HG02623 (cell line): ENCODE data around the gene YTHDF2.

Experiments
- ATAC-seq: cut with Tn5 transposase; IDR thresholded peaks from one replicate; pipeline ENCODE4 v1.9.1; 2021; ENCODE audit warnings: moderate library complexity; ENCODE audit not compliant: unreplicated experiment

YTHDF2 gene

DNA sequence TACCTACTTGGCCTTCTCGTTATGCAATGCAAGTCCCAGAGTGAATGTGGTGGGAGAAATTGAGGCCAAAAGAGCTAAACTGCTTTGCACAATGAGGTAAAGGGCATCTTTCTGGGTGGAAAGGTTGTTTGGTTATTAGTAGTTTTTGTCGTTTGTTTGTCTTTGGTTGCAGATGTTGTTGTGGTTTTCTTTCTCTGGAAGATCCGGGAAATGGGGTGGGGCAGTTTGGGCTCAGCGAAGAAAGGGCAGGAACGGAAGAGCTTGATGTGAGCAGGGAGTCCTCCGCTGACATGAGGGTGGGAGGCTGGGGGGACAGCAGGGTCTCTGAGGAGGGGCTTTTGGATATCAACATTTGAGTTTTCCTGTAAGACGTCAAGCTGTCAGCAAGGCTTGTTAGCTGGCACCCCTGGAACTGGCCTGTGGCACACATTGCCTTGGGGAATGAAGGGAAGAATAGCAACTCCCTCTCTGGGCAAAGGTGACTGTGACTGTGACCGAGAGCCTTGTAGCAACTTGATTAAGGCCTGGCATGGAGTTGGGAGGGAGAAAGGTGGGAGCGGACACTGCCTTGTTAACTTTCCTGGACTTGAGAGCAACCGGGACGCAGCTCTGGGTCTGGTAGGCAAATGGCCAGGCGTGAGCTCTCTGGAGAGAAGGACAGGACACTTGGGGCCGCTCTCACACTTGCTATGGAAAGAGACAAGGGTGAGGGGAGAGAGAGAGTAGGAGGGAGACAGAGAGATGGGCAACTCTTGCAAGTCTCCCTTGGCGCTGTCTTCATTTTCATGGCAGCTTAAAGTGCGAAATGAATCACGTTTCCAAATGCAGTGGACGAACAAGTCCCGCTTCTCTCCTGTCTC, 59.8 kb downstream of the YTHDF2 start:
- no peak for ATAC-seq

DNA sequence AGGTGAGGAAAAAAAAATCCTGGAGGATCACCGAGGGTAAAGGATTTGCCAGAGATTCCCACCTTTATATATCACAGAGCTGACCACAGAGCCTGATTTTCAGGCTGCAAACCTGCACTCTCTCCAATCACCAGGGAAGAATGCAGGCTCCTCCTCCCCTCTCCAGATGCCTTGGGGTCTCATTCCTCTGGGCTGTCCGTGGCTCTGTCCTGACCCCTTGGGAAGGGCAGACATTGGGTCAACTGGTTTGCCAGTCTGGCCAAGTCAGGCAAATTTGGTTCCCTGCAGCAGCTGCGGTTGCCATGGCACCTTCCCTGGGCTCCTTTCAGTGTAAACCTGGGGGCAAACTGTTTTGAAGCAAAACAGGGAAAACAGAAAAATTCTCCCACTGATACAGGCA, 63.6 kb downstream of the YTHDF2 start:
- no peak for ATAC-seq

DNA sequence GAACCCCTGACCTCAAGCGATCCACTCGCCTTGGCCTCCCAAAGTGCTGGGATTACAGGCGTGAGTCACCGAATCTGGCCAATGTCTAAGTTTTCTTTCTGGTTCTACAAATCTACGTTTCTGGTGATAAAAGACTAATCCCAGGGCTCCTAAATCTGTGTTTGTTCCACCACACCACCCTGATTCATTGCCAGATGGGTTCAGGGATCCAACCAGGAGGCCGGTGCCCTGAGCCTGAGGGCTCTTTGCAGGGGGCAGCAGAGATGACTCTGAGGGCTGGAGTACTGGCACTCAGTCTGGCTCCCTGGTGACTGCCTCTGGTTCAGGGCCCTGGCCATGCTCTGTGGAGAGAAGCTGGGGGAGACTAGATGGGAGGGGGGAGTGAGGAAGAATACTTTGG, 64.7 kb downstream of the YTHDF2 start:
- no peak for ATAC-seq

DNA sequence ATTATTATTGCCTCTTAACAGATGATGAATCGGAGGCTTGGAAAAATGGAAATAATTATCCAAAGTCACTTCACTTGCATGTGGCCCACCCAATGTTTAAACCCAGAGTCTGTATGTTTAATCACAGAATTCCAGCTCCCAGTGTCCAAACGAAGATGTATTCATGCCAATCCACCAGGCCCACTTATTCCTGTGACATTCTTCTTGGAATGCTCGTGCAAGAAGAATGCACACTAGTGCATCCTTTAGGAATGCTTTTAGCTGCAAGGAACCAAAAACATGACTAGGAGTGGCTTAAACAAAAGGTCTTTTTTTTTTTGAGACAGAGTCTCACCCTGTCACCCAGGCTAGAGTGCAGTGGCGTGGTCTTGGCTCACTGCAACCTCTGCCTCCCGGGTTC, 66.3 kb downstream of the YTHDF2 start:
- no peak for ATAC-seq

DNA sequence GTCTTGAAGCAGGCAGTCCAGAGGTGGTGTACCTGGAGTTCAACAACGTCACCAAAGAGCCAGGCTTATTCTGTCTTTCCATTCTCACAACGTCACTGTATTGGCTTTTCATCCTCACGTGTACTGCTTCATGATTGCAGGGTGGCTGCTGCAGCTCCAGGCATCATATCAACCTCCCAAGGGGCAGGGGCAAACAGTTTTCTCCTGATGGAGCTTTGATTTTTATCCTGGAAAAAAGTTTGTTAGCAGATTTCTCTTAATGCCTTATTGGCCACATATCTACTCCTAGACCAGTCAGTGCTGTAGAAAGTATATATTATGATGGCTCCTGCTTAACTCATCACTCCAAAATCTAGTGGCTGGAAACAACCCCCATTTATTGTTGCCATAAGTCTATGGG, 66.9 kb downstream of the YTHDF2 start:
- no peak for ATAC-seq

DNA sequence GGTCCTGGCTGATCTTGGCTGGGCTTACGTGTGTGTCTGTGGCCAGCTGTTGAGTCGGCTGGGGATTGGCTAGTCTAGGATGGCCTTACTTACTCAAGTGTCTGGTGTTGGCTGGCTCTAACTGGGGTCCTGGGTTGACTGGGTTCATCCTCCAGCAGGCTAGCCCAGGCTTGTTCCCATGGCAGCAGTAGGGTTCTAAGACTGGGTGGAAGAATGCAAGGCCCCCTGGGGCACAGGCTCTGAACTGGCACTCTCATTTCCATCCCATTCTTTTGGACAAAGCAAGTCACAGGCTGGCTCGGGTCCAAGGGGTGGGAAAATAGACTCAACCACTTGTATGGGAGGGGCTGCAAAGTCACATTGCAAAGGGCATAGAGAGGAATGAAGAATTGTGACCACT, 67.3 kb downstream of the YTHDF2 start:
- ATAC-seq: no peak

DNA sequence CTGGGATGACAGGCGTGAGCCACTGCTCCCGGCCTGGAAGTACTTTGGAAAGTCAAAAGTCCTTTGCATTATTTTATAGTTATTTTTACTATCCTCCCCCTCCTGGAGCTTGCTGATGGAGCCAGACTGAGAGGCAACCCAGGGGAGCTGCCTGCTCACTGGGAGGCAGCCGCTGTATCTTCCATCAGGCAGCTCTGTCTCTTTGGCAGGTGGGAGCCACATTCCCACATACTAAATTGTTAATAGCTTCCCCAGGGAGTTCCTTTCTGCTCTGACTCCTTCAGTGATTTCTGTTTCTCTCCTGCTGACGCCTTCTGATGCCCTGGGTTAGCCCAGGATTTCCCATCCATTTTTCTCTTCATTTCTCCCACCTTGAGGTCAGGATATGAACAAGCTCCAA, 70.3 kb downstream of the YTHDF2 start:
- no peak for ATAC-seq

DNA sequence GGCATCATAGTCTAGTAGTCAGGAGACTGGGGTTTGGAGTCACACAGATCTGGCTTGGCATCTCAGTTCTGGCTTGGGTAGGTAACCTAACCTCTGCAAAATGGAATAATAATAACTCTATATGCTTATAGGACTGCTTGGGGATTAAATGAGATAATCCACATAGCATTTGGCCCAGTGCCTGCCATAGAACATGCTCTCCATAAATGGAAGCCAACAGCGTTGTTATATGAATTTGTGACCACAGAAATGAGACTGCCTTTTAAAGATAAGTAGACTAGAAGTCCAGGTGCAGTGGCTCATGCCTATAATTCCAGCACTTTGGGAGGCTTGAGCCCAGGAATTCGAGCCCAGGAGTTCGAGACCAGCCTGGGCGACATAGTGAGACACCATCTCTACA, 71.2 kb downstream of the YTHDF2 start:
- ATAC-seq: no peak

DNA sequence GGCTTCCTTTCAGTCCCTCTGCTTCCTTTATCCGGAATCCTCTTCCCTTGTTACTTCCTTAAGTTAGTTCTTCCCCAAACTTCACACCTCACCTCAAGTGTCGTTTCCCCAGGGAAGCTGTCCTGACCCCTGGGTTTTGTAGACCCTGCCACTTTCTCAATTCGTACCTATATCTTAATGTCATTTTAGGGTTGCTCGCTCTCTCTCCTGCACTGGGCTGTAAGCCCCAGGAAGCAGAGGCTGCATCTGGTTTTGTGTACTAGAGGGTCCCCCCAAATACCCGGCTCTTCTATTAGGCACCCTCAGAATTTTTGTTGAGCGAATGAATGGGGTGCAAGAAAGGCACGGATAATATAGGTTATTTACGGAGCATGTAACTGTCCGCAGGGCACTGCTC, 74.6 kb downstream of the YTHDF2 start:
- ATAC-seq: no peak

DNA sequence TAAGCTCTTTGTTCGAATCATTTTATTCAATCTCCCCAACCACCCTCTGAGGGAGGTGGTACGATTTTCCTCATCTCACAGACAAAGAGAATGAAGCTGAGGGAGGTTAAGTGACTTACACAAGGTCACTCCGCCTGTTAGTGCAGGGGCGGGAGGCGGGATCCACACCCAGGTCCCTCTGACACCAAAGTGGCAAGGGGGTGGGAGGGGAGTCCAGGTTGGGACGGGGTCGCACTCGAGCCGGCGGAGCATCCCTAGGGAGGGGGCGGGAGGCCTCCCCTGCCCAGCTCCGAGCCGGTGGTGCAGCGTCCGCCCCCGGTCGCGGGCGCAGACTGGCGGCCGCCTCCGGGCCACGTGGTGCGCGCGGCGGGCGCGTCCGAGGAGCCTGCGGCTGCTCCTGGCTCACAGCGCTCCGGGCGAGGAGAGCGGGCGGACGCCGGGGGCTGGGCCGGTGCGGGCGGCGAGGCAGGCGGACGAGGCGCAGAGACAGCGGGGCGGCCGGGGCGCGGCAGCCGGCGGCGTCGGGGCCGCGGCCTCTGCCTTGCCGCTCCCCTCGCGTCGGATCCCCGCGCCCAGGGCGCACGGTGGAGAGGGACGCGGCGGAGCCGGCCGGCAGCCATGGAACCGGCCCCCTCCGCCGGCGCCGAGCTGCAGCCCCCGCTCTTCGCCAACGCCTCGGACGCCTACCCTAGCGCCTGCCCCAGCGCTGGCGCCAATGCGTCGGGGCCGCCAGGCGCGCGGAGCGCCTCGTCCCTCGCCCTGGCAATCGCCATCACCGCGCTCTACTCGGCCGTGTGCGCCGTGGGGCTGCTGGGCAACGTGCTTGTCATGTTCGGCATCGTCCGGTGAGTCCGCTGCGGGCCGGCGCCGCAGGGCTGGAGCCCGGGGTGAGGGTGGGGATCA, 75.3 kb downstream of the YTHDF2 start, which contains the start of gene OPRD1:
OPRD1 (plus strand) TSS at position 405 of the 903 bp plus-strand sequence; CDS start at position 619, 214 bp downstream.
- ATAC-seq: no peak

DNA sequence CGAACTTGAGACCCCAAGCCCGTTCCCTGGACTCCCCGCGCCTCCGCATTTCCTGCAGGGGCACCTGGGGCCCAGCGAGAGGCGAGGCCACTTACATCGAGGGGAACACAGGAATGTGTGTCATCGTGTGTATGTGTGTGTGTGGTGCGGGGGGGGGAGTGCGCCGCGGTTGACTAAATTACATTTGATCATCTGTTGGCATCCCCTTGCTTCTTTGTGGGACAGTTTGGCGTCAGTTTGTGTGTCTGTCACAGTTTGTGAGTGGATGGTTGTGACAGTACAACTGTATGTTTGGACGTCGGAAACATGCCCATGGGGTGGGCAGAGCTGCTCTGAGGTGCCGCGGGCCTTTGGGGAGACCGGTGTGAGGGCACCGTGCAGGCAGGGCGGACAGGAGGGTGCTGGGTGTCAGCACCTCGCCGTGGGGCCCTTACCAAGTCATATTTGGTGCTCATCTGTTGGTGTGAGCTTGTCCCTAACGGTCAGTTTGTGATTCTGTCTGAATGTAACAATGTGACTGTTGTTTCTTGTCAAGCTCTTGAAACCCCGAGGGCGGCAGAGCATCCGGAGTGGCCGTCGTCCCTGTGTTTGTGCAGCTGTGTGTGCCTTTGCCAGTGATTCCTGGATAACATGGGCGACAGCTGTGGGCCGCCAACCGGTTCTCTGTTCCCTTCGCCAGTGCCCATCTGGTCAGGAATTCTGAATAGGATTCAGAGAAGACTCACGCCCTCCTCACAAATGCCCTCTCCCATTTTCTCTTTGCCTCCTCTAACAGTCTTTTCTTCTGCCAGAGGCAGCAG, 76.1 kb downstream of the YTHDF2 start:
- ATAC-seq: no peak

DNA sequence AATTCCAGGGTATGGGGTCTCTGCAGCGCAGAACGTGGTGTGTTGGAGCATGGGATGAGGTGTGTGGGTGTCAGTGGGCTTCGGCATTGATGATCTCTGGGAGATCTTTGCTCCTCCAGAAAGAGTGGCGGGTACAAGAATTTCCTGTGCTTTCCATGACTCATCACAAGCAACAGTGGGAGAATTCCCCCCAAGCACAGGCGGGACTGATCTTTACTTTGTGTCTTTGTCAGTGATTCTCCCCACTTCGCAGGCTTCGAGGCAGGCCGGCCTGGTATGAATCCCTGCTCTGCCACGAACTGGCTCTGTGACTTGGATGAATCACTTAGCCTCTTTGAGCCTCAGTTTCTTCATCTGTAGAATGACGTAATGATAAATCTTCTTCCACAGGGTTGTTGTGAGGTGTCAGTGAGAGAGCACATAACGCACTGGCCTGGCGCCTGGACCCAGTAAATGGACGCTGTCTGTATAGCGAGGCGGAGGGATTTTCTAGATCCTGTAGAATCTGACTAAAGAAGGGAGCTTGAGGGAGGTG, 77.3 kb downstream of the YTHDF2 start:
- ATAC-seq: no peak

DNA sequence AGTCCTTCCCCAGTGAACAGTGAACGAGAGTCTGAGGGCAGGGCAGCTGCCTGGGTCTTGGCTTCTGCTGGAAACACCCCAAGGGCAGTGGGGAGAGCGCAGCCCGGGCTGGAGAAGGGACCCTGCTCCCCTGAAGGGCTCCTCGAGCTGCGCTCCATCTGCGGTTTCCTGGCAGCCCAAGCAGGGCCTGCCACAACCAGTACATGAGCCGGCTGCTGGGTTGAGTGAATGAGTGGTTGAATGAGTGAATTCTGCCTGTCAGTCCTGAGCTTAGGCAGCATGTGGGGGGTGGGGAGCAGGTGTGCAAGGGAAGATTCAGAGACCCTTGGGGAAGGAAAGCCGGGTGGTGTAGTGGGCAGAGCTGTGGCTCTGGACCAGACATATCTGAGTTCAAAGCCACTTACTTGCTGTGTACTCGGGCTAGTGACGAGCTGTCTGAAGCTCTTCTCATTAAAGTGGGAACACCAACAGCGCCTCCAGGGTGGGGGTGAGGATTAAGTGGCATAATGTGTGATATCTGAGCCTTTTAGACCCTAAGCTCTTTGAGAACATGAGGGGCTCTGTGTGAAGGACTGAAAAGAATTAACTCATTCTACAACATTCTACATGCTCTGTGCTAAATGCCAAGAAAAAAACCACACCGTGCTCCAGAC, 78.9 kb downstream of the YTHDF2 start:
- ATAC-seq: no peak

DNA sequence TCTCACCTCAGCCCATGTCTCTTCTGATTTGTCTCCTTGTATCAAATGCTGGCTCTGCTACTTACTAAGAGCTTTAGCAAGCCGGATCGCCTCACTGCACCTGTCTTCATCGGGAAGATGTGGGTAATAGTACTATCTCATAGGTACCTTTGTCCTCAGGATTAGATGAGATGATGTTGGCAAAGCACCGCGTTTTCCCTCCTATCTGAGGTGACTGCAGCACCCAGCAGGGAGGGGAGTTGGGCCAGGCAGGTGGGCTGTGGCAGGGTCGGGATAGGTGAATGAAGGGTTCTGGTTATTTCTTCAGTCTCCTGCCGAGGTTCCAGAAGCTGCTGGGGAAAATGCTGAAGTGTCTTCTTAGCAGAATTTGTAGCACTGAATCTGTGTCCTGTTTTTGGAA, 80.4 kb downstream of the YTHDF2 start:
- no peak for ATAC-seq

DNA sequence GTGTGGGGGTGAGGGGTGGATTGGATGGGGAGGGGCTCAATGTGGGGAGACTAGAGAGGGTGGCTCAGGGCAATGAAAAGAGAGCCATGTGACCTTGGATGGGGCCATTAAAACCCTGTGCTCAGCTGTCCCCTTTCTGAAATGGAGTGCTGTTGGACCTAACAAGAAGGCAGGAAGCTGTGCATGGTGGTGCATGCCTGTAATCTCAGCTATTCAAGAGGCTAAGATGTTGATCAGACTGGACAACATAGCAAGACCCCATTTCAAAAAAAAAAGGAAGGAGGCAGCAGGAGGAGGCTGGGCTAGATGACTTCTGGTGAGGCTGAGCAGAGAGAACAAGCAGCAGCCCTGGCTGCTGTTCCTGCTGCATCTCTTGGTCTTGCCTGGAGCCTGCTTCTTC, 82.3 kb downstream of the YTHDF2 start:
- ATAC-seq: no peak
